COLO668 (cell line): ENCODE results near the gene CTNNBIP1.
A peak's percentile ranks its signal among the peaks of the same experiment; 100 is the strongest.
"Not testable (repeated sequence)": the region's sequence is repeated elsewhere in the genome, so short reads cannot be mapped to it uniquely, and the experiment has no call there.

ENCODE experiments used
- DNase-seq: peaks from one replicate; lab custom pipeline; 2025; ENCODE audit not compliant: unreplicated experiment; lab: John Stamatoyannopoulos, UW

Gene CTNNBIP1, protein sequence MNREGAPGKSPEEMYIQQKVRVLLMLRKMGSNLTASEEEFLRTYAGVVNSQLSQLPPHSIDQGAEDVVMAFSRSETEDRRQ

DNA sequence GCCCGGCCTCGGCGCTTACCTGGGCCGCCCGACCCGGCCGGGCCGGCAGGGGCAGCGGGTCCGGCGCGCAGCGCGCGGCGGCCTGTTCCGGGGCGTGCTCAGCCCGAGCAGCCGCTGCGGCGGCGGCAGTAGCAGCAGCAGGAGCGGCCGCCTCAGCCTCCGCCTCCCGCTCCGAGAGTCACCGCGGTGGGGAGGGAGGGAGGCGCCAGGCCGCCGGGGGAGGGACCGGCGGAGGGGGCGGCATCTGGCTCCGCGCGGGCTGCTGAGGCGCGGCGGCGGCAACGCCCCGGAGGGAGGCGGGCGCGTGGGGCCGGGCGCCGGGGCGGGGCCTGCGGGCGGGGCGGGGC lies at the start of gene CTNNBIP1:
Gene CTNNBIP1 (minus strand): TSS at position 194 of the 347 bp plus-strand sequence. CDS start 38,205 bp downstream, outside the sequence.
- no peak for DNase-seq

DNA sequence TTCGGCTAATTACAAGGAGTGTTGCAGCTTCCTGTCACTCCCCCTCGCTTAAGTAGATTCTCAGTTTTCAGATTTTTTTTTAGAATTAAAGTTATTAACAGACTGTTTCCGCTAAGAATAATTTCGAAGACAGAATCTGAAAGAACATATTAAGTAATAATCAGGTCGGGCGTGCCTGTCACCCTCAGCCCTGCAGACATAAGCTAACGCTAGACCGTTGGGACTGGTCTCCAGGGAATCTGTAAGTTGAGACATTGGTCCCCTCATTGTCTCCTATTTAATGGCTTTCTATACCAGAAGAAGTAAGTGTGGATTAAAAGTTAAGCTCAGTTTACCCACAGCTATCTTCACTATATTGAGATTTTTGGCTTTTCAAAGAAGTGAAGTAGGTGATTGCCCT lies 47.7 kb upstream of the CTNNBIP1 start:
- DNase-seq = no peak

DNA sequence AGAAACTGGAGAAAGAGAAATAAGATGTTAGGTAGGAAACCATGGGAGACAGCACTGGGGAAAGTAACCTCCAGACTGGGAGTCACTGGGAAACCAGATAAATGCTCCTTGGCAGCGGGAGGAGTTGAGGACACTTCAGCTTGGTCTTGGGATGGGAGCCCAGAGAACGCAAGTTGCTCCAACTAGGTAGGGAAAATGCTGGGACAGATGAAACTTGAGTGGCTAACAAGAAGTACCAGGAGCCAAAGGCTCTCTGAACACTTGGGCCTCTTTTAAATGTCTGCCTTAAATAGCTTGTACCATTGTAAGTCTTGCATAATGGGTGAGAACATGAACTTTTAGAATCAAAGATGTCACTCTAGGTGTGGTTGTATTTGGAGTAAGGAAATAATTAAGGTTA lies 36.2 kb upstream of the CTNNBIP1 start:
- no peak for DNase-seq

DNA sequence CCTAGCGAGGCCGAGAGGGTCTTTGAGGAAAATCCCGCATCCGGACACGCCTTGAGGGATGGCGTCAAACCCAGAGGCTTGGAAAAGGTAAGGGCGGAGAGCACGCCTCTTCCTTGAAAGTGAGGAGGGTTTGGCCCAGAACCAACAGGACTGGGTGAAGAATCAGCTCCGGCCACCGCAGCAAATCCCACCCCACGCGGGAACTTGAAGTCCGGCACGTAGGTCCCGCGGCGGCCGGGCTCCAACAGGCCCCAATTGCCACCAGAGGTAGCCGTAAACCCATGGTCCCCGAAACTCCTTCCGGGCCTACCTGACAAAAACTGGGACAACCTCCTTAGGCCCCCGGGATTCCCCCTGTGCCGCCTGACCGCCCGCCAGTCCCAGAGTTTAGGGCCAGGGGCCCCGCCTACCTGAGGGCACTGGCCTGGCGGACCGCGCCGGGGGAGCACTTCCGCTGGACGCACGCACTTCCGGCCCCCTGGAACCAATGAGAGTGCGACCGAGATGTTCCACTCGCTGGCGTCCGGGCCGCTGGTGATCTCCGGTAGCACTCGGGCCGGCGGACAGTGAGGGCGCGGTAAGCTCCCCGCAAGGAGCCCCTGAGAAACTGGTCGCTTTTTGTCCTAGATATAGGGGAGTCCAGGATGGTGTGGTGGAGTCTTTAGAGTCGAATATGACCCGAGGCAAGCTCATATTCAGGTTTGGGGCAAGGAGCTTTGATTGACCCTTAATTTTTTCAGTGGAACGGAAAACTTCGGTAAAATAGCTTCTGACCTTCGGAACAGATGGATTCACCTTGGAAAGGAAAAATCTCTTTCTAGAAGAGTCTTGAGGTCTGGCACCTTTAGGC lies 33.1 kb upstream of the CTNNBIP1 start, which contains the start of the genes LZIC and NMNAT1:
Gene LZIC (minus strand): TSS at position 453 of the 850 bp plus-strand sequence. CDS start 6,772 bp downstream, outside the sequence.
Gene NMNAT1 (plus strand): TSS at position 537 of the 850 bp plus-strand sequence. CDS start 28,599 bp downstream, outside the sequence.
- DNase-seq = peak; percentile 99

DNA sequence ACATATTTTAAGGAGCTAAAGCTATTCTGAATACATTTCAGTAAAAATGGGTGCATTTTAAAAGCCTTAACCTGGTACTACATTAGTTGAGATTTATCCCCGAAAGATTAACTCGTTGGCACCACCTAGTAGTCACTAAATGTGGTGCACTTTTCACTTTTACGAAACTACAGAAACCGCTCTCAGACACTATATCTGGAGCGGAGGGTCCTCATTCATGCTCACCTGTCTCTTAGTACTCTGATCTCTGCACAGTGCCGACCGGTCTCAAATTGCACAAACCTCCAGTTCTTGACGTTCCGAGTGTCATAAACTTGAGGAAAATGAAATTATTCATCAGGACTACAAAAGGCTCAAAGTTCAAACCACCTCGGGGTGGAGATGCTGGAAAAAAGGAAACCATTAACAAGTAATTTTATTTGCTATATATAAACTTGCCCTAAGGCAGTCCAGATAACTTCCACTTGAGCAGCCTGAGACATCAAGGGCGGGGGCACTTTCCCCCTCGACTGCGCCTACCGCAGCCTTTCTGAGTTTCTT lies 32.4 kb upstream of the CTNNBIP1 start:
- peak; percentile 46 for DNase-seq

DNA sequence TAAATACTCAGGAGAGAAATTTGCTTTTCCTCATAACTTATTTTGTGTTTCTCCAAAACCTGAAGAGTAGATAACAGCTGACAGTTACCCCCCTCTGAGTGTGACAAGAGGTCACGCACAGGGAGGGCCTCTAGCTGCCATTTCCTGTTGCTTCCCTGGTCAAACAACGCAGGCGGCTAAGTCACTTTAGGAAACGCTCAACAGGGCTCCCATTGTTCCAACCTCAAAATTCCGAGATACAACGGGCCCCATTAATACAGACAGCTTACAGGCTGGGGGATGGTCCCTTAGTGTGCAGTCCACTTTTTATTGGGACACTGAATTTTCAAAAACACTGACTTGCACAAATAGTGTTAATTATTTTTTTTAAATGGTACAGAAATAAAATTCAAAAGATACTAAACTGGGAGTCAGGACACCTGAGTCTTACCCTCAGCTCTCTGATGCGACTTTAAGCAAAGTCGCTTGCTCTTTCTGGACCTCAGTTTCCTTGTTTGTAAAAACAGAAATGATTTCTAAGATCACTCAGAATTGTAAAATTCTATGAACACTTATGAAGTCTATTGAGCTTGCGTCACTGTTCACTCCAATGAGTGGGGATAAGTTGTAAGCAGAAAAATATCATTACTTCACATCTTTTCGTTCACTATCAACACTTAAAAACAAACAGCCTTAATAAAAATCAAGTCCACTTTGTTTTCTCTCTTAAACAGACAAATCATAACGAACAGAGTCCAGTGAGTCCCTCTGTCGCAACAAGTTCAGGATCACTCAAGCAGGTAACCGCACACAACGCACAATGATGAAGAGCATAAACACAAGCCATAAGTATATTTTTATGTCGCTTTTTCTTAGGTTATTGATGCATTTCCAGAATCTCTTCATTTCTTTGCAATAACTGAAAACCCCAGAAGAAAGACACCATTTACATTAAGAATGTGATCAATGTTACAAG lies 19.6 kb upstream of the CTNNBIP1 start:
- DNase-seq = no peak

DNA sequence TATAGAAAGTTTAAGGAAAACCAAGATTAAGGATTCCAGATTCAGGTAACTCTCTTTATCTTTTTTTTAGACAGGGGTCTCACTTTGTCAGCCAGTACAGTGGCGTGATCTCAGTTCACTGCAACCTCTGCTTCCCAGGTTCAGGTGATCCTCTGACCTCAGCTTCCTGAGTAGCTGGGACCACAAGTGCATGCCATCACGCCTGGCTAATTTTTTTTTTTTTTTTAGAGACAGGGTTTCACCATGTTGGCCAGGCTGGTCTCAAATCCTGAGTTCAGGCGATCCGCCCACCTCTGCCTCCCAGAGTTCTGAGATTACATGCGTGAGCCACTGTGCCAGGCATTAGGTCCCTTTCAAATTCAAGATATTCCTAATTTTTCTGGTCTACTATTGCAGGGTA lies 17.2 kb upstream of the CTNNBIP1 start:
- no peak for DNase-seq

DNA sequence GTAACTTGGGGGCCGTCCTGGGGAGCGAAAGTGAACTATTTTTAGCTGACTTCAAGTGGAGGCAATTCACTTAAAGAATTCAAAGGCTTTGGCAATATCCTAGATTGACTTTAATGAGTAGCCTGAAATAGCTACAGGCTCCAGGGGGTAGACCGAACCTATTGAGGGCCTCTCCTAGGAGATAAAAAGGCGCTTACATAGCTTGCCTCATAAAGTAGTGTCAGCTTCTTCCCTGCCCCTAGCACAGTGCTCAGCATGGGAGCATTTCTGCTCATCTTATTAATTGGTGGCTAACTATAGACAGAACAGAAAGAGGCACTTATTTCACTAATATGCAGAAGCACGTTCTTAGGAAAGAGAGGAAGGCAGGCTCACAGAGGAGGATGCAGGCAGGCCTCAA lies 12.3 kb upstream of the CTNNBIP1 start:
- no peak for DNase-seq

DNA sequence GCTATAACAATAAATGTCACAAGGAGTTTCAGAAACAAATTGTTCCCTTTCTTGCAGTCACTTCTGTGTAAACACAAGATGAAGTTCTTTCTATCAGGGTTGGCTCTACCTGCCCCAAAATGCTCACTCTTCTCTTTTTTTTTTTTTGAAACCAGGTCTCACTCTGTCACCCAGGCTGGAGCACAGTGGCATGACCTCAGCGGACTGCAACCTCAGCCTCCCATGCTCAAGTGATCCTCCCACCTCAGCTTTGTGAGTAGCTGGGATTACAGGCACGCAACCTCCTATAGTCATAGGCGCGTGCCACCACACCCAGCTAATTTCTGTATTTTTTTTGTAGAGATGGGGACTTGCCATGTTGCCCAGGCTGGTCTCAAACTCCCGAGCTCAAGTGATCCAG lies 10.5 kb upstream of the CTNNBIP1 start:
- no peak for DNase-seq

DNA sequence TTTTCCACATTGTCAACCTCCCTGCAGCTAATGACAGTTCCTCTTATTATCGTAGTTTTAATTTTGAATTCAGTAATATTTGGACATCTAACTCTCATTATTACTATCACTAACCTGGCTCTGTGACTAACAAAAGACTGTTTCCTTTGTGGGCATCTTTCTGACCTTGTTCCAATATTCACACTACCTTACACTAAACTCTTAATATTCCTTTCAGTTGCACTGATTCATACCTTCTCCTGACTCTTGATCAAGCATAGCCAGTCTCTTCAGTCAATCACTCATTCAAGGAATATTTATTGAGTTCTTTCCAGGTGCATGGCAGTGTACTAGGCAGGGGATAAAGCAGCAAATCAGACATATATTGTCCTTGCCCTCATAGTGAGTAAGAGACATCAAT lies 7.8 kb upstream of the CTNNBIP1 start:
- no peak for DNase-seq

DNA sequence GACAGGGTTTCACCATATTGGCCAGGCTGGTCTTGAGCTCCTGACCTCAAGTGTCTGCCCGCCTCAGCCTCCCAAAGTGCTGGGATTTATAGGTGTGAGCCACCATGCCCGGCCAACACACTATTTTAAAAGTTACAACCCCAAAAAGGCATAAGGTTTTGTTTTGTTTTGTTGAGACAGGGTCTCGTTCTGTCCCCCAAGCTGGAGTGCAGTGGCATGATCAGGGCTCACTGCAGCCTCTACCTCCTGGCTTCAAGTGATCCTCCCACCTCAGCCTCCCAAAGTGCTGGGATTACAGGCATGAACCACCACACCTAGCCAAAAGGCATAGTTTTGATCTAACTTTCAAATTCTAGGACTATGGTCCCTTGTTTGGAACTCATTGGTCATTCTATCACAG lies 7.4 kb upstream of the CTNNBIP1 start:
- DNase-seq = not testable (repeated sequence)

DNA sequence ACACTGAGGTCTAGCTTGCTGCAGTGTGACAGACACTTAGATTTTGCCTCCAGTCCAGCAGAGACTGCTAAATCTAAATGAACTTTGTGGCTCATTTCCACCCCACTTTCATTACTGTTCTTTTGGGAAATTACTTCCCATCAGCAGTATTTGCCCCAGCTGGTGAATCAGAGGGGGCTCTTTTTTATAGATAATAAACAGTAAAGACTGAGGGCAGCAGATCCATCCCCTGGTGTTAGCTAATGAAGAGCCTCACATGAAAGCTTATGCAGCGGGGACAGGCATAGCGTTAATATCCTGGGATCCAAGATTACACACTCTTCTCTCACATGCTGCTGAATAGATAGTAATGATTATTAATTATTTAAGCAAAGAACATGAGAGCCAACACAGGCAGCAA lies 6.4 kb upstream of the CTNNBIP1 start:
- DNase-seq = no peak

DNA sequence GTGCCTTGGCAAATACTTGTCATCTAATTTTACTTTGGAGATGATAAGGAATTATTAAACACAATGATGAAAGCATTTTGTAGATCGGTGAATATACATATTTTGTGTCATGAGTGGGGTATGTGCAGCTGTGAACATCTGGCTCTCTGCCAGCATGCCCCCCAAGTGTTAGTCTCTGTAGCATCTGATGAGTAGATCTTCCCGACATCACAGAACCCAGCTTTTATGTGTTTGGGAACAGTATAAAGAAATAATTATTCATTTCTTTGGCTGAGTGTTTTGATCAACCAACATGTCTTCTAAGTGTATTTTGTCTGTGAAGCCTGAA lies 4.5 kb upstream of the CTNNBIP1 start:
- no peak for DNase-seq

DNA sequence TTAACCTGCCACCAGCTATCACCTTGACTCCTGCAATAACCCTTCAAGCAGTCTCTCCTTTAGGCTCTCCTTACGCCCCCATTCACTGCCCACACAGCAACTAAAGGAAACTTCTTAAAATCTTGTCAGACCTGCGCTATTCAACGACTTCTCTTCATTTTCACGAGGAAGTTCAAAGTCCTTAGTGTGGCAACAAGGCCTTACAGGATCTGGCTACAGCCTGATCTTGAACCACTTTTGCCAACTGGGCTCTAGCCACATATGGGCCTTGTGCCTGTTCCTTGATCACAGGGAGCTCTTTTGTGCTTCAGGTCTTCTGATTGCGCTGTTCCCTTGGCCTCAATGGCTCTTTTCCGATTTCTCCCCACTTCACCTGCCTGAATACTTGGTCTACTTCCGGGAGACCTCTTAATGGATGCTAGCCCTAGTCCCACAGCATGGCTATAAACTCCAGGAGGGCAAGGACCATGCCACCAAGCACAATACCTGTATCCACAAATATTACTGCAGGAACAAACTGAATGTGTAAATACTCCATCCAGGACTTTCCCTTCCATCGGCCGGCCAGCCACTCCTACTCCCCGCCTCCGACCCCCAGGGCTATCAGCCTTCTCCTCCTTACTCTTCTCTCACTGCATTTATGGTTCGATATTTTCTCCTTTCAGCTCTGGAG lies 2.3 kb upstream of the CTNNBIP1 start:
- DNase-seq = no peak

DNA sequence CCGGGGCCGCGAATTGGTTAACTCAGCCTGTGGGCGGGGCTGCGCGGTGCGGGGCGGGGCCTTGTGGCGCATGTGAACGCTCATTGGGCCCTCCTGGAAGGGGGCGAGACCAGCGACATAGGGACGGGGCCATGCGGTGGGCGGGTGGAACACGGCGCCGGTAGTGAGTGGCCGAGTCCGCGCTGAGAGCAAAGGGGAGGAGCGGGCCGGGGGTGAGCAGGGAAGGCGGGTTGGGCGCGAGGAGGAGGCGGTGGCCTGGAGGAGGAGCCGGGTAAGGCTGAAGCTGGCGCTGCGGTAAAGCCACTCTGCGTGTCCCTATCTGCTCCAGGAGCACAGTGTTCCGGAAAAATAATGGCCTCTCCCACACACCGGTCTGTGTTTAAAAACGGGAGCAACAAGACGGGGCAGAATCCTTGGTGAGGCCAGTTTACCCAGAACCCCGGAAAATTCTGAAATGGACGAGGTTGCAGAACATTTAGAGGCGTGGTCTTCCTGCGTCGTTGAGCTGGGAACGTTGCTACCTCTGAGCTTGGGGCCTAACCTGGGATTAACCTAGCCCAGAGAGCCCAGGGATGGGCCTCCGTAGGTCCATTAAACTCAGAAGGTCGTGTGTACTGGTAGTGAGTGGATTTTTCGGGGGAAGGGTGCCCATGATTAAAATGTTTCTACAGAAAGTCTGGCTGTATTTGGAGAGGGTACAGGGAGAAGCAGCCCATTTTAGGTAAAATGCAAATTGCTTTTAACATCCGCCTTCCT lies 532 bp upstream of the CTNNBIP1 start:
- peak; percentile 100 for DNase-seq

DNA sequence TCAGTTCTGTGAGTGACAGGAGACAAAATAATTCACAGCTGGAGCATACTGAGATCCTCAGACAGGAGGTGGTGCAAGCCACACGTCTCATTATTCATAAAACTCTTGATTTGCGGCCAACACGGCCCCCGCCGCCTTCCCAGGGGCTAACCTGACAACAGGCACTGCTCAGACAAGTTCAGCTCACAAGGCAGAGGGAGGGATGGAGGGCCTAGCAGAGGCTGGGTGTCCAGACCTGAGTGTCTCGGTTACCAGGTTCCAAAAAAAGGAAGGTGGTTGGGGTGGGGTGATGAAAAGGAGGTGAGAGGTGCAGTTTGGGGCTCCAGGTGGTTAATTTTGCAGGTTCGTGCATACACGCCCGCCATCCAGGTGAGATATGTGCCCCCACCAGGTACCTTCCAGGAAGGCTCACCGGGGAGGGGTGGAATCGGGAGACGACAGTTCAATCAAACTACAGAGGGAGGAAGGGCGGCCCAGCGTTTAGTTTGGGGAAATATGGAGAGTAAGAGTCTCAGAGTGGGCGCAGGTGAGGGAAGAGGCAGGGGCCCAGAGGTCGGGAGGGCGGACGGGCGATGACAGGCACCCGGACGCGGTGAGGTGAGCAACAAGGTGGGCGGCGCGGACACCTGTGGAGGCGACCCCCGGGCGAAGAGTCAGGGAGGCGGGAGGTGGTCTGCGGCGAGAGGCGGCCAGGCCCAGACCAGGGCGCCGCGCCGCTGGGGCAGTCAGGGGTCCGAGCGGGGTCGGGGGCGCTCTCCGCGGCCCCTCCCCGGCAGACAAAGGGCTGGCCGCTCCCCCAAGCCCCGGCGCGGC lies 629 bp downstream of the CTNNBIP1 start:
- DNase-seq = peak; percentile 64

DNA sequence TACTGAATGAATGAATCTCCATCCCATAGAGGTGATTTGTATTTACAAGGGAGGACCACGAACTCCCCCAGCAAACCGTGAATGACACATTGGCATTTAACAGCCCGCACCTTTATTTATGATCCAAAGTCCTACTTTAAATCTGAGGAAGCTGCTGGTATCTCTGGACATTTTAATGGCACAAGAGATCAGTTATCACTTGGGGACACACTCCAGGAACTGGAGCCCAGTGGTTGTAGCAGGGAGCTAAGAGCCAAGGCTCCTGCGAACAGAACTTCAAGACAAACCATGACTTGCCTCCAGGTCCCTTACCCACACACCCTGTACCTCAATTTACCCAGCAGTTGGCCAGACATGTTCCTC lies 1.2 kb downstream of the CTNNBIP1 start:
- no peak for DNase-seq

DNA sequence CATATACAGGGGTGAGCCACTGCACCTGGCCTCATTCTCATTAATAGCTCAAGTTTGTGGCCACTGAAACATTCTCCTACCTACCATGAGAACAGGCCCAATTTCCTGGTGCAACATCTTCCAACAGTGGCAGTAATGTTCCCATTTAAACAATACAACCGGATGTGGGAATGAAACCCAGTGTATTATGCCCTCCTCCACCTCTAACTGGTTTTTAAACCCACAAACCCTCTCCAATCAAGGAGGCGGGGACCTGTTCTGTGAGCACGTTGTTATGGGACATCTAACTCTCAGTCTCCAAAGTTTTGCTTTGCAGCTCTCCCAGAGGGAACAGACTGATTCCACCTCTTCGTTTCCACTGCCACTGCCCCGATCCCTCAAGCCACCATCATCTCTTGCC lies 2.6 kb downstream of the CTNNBIP1 start:
- no peak for DNase-seq

DNA sequence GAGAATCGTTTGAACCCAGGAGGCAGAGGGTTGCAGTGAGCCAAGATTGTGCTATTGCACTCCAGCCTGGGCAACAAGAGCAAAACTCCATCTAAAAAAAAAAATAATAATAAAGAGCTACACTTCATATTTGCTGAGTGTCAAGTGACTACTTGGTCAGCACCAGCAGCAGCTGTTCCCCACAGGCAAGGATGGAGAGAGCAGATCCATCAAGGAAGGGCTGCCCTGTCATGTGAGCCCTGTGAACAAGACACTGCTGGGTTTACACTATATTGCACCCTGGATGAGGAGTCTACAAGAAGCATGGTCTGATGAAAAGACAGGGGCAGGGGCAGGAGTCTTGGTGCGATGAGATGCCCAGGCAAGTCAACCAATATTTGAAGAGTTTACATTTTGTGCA lies 3.6 kb downstream of the CTNNBIP1 start:
- DNase-seq = no peak
